ENCODE measurements around the gene DPY19L2.
"Not testable (repeated sequence)": the region's sequence is repeated elsewhere in the genome, so short reads cannot be mapped to it uniquely, and the experiment has no call there.

- TF ChIP-seq POLR2A (IDR thresholded peaks at IDR 0.05); POLR2AphosphoS5 (IDR thresholded peaks at IDR 0.05; ENCODE audit: insufficient read depth in 1 of 2, low read depth in 1 of 2): not testable (repeated sequence)
- peak in 1 of 3 experiments; percentile 15 for TF ChIP-seq CTCF (IDR thresholded peaks at IDR 0.05)
These were observed 4.3 kb upstream of the DPY19L2 start for GRCh38 chr12:63672550-63672949.

Measured in vagina (tissue), 2 donors.